NCI-H2227 treated with DMSO at 0.1 percent for 48 hours (cell line): Measurements from ENCODE around the gene TRIM49C.
"Not testable (repeated sequence)": the region's sequence is repeated elsewhere in the genome, so short reads cannot be mapped to it uniquely, and the experiment has no call there.

Source experiments
- DNase-seq: peaks from one replicate; lab custom pipeline; 2025; lab: John Stamatoyannopoulos, UW

The TRIM49C gene, protein sequence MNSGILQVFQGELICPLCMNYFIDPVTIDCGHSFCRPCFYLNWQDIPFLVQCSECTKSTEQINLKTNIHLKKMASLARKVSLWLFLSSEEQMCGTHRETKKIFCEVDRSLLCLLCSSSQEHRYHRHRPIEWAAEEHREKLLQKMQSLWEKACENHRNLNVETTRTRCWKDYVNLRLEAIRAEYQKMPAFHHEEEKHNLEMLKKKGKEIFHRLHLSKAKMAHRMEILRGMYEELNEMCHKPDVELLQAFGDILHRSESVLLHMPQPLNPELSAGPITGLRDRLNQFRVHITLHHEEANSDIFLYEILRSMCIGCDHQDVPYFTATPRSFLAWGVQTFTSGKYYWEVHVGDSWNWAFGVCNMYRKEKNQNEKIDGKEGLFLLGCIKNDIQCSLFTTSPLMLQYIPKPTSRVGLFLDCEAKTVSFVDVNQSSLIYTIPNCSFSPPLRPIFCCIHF

GRCh38 chr11:90030806-90031205, at the start of gene TRIM49C:
TSS of gene TRIM49C (plus strand) at chr11:90031106. CDS start at chr11:90035212, 4,106 bp downstream.
- DNase-seq, result not testable (repeated sequence)

- not testable (repeated sequence) for DNase-seq
Measured at GRCh38 chr11:90024184-90024583, 6.7 kb upstream of the TRIM49C start.

- not testable (repeated sequence) for DNase-seq
Measured at GRCh38 chr11:90051591-90052209, 20.8 kb downstream of the TRIM49C start.

GRCh38 chr11:90052311-90052710, 21.4 kb downstream of the TRIM49C start:
- not testable (repeated sequence) for DNase-seq

DNA sequence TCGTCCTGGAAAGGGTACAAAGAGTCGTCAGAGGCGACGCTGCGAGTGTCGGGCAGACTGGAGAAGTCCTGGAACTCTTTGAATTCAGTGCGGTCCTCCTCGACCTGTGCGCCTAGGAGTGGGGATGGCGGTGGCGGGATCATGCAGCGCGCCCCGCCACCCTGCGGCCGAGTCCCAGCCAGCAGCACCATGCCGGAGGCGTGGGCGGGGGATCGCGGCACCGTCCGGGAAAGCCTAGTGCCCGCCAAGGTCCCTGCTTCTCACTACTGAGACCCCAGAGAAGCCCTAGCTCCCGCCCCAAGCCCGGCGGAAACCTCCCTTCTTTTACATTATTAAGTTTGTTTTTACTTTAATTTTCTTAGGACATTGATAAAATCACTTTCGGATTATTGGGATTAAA, 22.6 kb downstream of the TRIM49C start:
- DNase-seq, result not testable (repeated sequence)

DNA sequence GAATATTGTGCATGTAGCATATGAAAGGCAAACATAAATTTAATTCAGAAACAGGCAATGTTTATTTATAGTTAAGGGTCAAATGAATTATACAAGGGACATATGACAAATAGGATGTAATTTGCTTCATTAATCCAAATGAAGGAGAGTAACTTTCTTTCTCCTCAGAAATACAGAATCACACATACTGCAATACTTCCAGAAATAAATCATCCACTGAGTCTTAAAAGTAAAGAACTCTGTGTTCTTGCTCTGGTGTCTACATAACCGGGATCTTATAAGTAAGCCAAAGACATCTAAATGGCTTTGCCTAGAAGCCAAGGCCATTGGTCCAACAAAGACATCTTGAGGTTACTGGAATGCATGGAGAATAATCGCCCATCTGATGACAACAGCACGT, 54.7 kb downstream of the TRIM49C start, which contains the start of gene UBTFL1:
UBTFL1 (plus strand) TSS at position 301 of the 400 bp plus-strand sequence; CDS start at position 301, 0 bp downstream.
- not testable (repeated sequence) for DNase-seq

DNA sequence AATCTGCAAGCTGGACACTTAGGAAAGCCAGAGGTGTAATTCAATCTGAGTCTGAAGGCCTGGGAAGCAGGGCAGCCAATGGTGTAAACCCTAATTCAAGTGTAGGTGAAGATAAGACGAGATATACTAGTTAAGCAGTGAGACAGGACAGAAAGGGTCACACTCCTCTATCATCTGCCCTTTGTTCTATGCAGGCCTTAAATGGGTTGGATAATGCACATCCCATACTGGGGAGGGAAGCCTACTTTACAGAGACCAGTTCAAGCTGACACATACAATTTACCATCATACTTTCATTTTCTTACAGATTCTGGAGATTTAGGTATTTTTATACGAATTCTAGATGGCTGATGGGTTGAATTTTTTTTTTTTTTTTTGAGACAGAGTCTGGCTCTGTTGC, 57.8 kb downstream of the TRIM49C start:
- not testable (repeated sequence) for DNase-seq
